ENCODE results near the gene TRRAP.

The TRRAP gene

GRCh38 chr7:98956469-98956868, 78.1 kb downstream of the TRRAP start:
- no peak for DNase-seq

GRCh38 chr7:98956937-98957336, 78.6 kb downstream of the TRRAP start:
- no peak for DNase-seq

- DNase-seq, result no peak
Observed at GRCh38 chr7:98957766-98958165, 79.4 kb downstream of the TRRAP start.

- no peak for DNase-seq
Observed at GRCh38 chr7:98958968-98959367, 80.6 kb downstream of the TRRAP start.

- DNase-seq, result no peak
Observed at GRCh38 chr7:98963305-98963704, 85.0 kb downstream of the TRRAP start.

- DNase-seq, result no peak
Observed at GRCh38 chr7:98964596-98964995, 86.3 kb downstream of the TRRAP start.

- no peak for DNase-seq
Observed at GRCh38 chr7:98968621-98969020, 90.3 kb downstream of the TRRAP start.

GRCh38 chr7:98969386-98969785, 91.1 kb downstream of the TRRAP start:
- no peak for DNase-seq

- no peak for DNase-seq
Observed at GRCh38 chr7:98970016-98970615, 91.8 kb downstream of the TRRAP start.

GRCh38 chr7:98970805-98971204, 92.5 kb downstream of the TRRAP start:
- DNase-seq, result no peak

- no peak for DNase-seq
Observed at GRCh38 chr7:98974205-98974604, 95.9 kb downstream of the TRRAP start.

GRCh38 chr7:98974906-98975816, 96.8 kb downstream of the TRRAP start:
- no peak for DNase-seq

- DNase-seq, result no peak
Observed at GRCh38 chr7:98976396-98977185, 98.3 kb downstream of the TRRAP start.

- no peak for DNase-seq
Observed at GRCh38 chr7:98978672-98979071, 100.3 kb downstream of the TRRAP start.

GRCh38 chr7:98981701-98982100, 103.4 kb downstream of the TRRAP start:
- no peak for DNase-seq

- no peak for DNase-seq
Observed at GRCh38 chr7:98982686-98983085, 104.4 kb downstream of the TRRAP start.

- DNase-seq, result no peak
Observed at GRCh38 chr7:98984126-98984525, 105.8 kb downstream of the TRRAP start.

GRCh38 chr7:98985406-98985805, 107.1 kb downstream of the TRRAP start:
- DNase-seq, result no peak

GRCh38 chr7:98985945-98986344, 107.6 kb downstream of the TRRAP start:
- no peak for DNase-seq

GRCh38 chr7:98988641-98989040, 110.3 kb downstream of the TRRAP start:
- no peak for DNase-seq

- no peak for DNase-seq
Observed at GRCh38 chr7:98990356-98990755, 112.0 kb downstream of the TRRAP start.

- no peak for DNase-seq
Observed at GRCh38 chr7:98991141-98991540, 112.8 kb downstream of the TRRAP start.

GRCh38 chr7:98992076-98992475, 113.7 kb downstream of the TRRAP start:
- DNase-seq, result no peak
